Nephron (organoid): ENCODE data around the gene IFNGR1.
A peak's percentile ranks its signal among the peaks of the same experiment; 100 is the strongest.
"Not testable (repeated sequence)": the region's sequence is repeated elsewhere in the genome, so short reads cannot be mapped to it uniquely, and the experiment has no call there.

ENCODE experiments used
- H3K27ac Mint-ChIP-seq, 3 experiments: 2 replicates each; pipeline ENCODE4 v1.8.0; 2020; ENCODE audit warnings: mixed read lengths in 3 of 3, mild to moderate bottlenecking in 2 of 3, moderate library complexity in 1 of 3
- H3K27me3 Mint-ChIP-seq: 2 replicates; pipeline ENCODE4 v1.8.0; 2021; ENCODE audit warnings: low read depth, mild to moderate bottlenecking, moderate library complexity, mixed read lengths
- H3K36me3 Mint-ChIP-seq: 2 replicates; pipeline ENCODE4 v1.8.0; 2020; ENCODE audit warnings: low read depth, mixed read lengths
- H3K4me1 Mint-ChIP-seq: 2 replicates; pipeline ENCODE4 v1.8.0; 2020; ENCODE audit warnings: mixed read lengths
- H3K4me3 Mint-ChIP-seq, 3 experiments: 2 replicates each; pipeline ENCODE4 v1.8.0; 2020; ENCODE audit warnings: mild to moderate bottlenecking in 3 of 3, mixed read lengths in 3 of 3, moderate library complexity in 2 of 3
- H3K9me3 Mint-ChIP-seq: 2 replicates; pipeline ENCODE4 v1.8.0; 2020; ENCODE audit warnings: mixed read lengths
- TF ChIP-seq, protein P1 (sequence below), 3 experiments: fragments of 200-600 bp; sonication (generic); IDR thresholded peaks; one replicate each; pipeline ENCODE4 v1.5.0; 2021; ENCODE audit warnings: antibody characterized with exemption in 3 of 3; ENCODE audit not compliant: unreplicated experiment in 3 of 3

Gene IFNGR1

GRCh38 chr6:137219664-137220252 is 573 bp upstream of the IFNGR1 start:
- H3K4me3 Mint-ChIP-seq, result peak overlapping the region; percentile 83 to 98 (median 91)
- TF ChIP-seq, protein P1, sequence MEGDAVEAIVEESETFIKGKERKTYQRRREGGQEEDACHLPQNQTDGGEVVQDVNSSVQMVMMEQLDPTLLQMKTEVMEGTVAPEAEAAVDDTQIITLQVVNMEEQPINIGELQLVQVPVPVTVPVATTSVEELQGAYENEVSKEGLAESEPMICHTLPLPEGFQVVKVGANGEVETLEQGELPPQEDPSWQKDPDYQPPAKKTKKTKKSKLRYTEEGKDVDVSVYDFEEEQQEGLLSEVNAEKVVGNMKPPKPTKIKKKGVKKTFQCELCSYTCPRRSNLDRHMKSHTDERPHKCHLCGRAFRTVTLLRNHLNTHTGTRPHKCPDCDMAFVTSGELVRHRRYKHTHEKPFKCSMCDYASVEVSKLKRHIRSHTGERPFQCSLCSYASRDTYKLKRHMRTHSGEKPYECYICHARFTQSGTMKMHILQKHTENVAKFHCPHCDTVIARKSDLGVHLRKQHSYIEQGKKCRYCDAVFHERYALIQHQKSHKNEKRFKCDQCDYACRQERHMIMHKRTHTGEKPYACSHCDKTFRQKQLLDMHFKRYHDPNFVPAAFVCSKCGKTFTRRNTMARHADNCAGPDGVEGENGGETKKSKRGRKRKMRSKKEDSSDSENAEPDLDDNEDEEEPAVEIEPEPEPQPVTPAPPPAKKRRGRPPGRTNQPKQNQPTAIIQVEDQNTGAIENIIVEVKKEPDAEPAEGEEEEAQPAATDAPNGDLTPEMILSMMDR (IDR thresholded peaks at IDR 0.05; ENCODE audit: unreplicated experiment in 3 of 3), result no peak
- H3K27ac Mint-ChIP-seq, result peak overlapping the region; percentile 85 to 99 (median 96)
- peaks cover 37% of the 10 kb centered on the region for H3K4me1 Mint-ChIP-seq
- H3K36me3 Mint-ChIP-seq, result no peaks in the 10 kb centered on the region
- H3K27me3 Mint-ChIP-seq, result no peaks in the 10 kb centered on the region
- no peaks in the 10 kb centered on the region for H3K9me3 Mint-ChIP-seq

DNA sequence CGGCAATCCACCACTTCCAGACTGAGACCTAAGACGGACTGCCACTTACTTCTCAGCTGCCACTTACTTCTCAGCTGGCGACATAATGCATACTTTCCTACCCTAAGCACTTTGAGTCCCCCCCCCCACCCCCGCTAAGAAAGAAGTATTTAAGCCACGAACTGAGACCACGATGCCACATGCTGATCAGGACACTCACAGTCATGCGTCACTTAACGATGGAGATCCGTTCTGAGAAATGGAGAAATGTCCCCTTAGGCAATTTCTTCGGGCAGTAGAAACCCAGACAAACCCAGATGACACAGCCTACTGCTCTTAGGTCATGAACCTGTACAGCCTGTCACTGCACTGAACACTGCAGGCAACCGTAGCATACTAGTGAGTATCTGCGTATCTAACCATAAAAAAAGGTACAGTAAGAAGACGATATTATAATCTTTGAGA is 690 bp downstream of the IFNGR1 start:
- Mint-ChIP-seq H3K4me3 (peak overlapping the region; percentile 91 to 98 (median 98)), H3K36me3 (peaks cover 7% of the 10 kb centered on the region), H3K27me3 (no peaks in the 10 kb centered on the region), H3K4me1 (peaks cover 42% of the 10 kb centered on the region), H3K27ac (peak overlapping the region; percentile 85 to 99 (median 96)), H3K9me3 (no peaks in the 10 kb centered on the region)
- TF ChIP-seq, protein P1 (IDR thresholded peaks at IDR 0.05; ENCODE audit: unreplicated experiment in 3 of 3), result no peak

- TF ChIP-seq, protein P1 (IDR thresholded peaks at IDR 0.05; ENCODE audit: unreplicated experiment in 3 of 3), result no peak
- H3K9me3 Mint-ChIP-seq, result no peaks in the 10 kb centered on the region
Measured at GRCh38 chr6:137217801-137218472, 1.2 kb downstream of the IFNGR1 start.

DNA sequence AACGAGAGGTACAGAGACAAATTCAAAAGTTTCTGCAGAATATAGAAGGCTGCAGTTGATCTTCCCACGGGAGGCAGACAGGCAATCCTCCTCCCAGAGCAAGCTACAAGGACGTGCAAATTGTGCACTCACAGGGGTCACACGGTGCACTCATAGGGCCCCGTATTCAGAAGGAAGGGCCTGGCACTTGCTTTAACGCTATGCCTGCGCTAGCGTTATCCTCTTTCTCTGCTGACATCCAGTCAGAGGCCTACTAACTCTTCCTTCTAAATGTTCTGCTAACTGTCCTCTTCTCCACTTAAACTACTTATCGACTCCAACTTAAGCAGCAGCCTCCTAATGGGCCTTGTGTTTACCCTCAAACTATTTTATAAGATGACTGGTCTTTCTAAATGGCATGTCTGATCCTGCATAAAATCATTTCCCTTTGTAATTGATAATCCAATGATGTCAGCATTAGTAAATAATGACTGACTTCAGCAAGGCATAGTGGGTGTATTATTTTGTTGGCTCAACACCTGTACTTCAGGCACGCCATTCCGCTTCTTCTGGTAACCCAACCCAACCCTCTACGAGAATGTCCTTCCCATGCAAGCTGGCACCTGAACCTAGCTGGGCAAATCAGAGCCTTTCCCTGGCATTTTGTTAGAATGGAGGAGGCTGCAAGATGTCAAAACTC is 2.2 kb downstream of the IFNGR1 start:
- Mint-ChIP-seq H3K27me3 (no peaks in the 10 kb centered on the region), H3K36me3 (peaks cover 17% of the 10 kb centered on the region), H3K4me1 (peaks cover 42% of the 10 kb centered on the region), H3K4me3 (peak overlapping the region; percentile 41 to 80 (median 64)), H3K27ac (peak overlapping the region in 1 of 3 experiments; percentile 15), H3K9me3 (peaks cover 2% of the 10 kb centered on the region)
- TF ChIP-seq, protein P1 (IDR thresholded peaks at IDR 0.05; ENCODE audit: unreplicated experiment in 3 of 3), result no peak

More at GRCh38 chr6:137217801-137218472, 1.2 kb downstream of the IFNGR1 start:
- Mint-ChIP-seq H3K27me3 (no peaks in the 10 kb centered on the region), H3K27ac (peak overlapping the region; percentile 85 to 99 (median 96)), H3K4me3 (peak overlapping the region; percentile 91 to 98 (median 98)), H3K4me1 (peaks cover 46% of the 10 kb centered on the region), H3K36me3 (peaks cover 11% of the 10 kb centered on the region)

DNA sequence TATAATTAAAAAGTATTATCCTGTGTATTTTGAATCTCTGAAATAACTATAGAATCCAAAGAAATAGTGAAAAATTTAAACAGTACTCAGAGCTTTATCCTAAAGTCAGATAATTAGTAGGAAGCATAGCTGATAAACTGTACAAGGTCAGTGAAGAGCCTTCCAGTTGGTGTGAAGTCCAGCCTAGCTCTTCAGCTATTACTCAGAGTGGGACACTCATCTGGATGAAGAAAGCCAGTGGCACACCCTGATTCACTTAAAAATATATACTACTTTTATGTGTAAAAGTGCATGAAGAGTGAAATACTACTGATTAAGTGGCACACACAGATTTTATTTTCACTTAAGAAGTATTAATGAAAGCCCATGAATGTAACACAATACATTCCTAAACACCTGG is 3.1 kb downstream of the IFNGR1 start:
- Mint-ChIP-seq H3K4me1 (peaks cover 45% of the 10 kb centered on the region), H3K36me3 (peaks cover 26% of the 10 kb centered on the region), H3K27ac (peak overlapping the region in 1 of 3 experiments; percentile 15), H3K4me3 (peak overlapping the region; percentile 41 to 80 (median 64)), H3K9me3 (peaks cover 6% of the 10 kb centered on the region), H3K27me3 (no peaks in the 10 kb centered on the region)
- TF ChIP-seq, protein P1 (IDR thresholded peaks at IDR 0.05; ENCODE audit: unreplicated experiment in 3 of 3), result no peak

GRCh38 chr6:137215630-137216029 is 3.6 kb downstream of the IFNGR1 start:
- not testable (repeated sequence) for H3K27me3 Mint-ChIP-seq, H3K9me3 Mint-ChIP-seq, H3K27ac Mint-ChIP-seq, H3K4me3 Mint-ChIP-seq
- Mint-ChIP-seq H3K36me3 (peaks cover 31% of the 10 kb centered on the region), H3K4me1 (peaks cover 49% of the 10 kb centered on the region)
